ENCODE results near the gene ARHGAP33. TPM values are rescaled to one million over a fixed set of nuclear protein-coding genes. Genes with fewer than 3 reads are reported as not detected.

ARHGAP33 gene
- total and polyA plus RNA-seq, 2 donors (not counting 1 experiment from before 2014, with no cell fraction given) = 0.58 to 2.3 TPM

- H3K36me3 ChIP-seq (ENCODE audit: control insufficient read depth, insufficient read depth, low read length) = peaks cover 21% of the 10 kb centered on the region
- H3K4me3 ChIP-seq (replicated peaks in 1 of 4; ENCODE audit: control extremely low read depth in 1 of 4, insufficient read depth in 1 of 4, low read depth in 3 of 4, low read length in 4 of 4) = no peak overlapping the region
- peak in 1 of 2 donors; percentile 29 for DNase-seq (ENCODE audit: low read depth in 2 of 2)
- no peaks in the 10 kb centered on the region for H3K9me3 ChIP-seq (ENCODE audit: control insufficient read depth, insufficient read depth, low read depth, low read length)
- H3K27me3 ChIP-seq (ENCODE audit: control insufficient read depth, insufficient read depth, low read length) = no peaks in the 10 kb centered on the region
- H3K4me2 ChIP-seq (ENCODE audit: extremely low read depth, insufficient read depth, low read length) = no peak overlapping the region
- H3K9ac ChIP-seq (ENCODE audit: insufficient read depth, low read length) = no peak overlapping the region
- TF ChIP-seq CTCF (conservative IDR thresholded peaks at IDR 0.05 in 1 of 2, IDR thresholded peaks at IDR 0.05 in 1 of 2; ENCODE audit: low read depth in 1 of 2, low read length in 2 of 2) (no peak), EZH2 (IDR thresholded peaks at IDR 0.05; ENCODE audit: low read length, missing control alignments) (no peak)
- no peak overlapping the region for H2AFZ ChIP-seq (ENCODE audit: low read length)
- no peak overlapping the region for H3K27ac ChIP-seq (ENCODE audit: insufficient read depth, low read length)
- H3K79me2 ChIP-seq (ENCODE audit: control insufficient read depth, insufficient read depth, low read length) = peaks cover 21% of the 10 kb centered on the region
- no peaks in the 10 kb centered on the region for H4K20me1 ChIP-seq (ENCODE audit: control insufficient read depth, extremely low read depth, insufficient read depth, low read length)
- peaks cover 13% of the 10 kb centered on the region for H3K4me1 ChIP-seq (ENCODE audit: control insufficient read depth, extremely low read depth, insufficient read depth, low read length)
Measured at GRCh38 chr19:35752746-35753350, 22.5 kb upstream of the ARHGAP33 start.

GRCh38 chr19:35753634-35754369 lies 21.6 kb upstream of the ARHGAP33 start:
- H3K79me2 ChIP-seq (ENCODE audit: control insufficient read depth, insufficient read depth, low read length) = peaks cover 20% of the 10 kb centered on the region
- TF ChIP-seq CTCF (conservative IDR thresholded peaks at IDR 0.05 in 1 of 2, IDR thresholded peaks at IDR 0.05 in 1 of 2; ENCODE audit: low read depth in 1 of 2, low read length in 2 of 2) = no peak
- no peak for TF ChIP-seq EZH2 (IDR thresholded peaks at IDR 0.05; ENCODE audit: low read length, missing control alignments)
- no peak overlapping the region for H3K4me2 ChIP-seq (ENCODE audit: extremely low read depth, insufficient read depth, low read length)
- no peak overlapping the region for H3K4me3 ChIP-seq (replicated peaks in 1 of 4; ENCODE audit: control extremely low read depth in 1 of 4, insufficient read depth in 1 of 4, low read depth in 3 of 4, low read length in 4 of 4)
- no peaks in the 10 kb centered on the region for H4K20me1 ChIP-seq (ENCODE audit: control insufficient read depth, extremely low read depth, insufficient read depth, low read length)
- peaks cover 21% of the 10 kb centered on the region for H3K36me3 ChIP-seq (ENCODE audit: control insufficient read depth, insufficient read depth, low read length)
- H3K27me3 ChIP-seq (ENCODE audit: control insufficient read depth, insufficient read depth, low read length) = no peaks in the 10 kb centered on the region
- no peaks in the 10 kb centered on the region for H3K9me3 ChIP-seq (ENCODE audit: control insufficient read depth, insufficient read depth, low read depth, low read length)
- peak in 1 of 2 donors; percentile 34 for DNase-seq (ENCODE audit: low read depth in 2 of 2)
- H3K9ac ChIP-seq (ENCODE audit: insufficient read depth, low read length) = no peak overlapping the region
- H3K27ac ChIP-seq (ENCODE audit: insufficient read depth, low read length) = no peak overlapping the region
- H2AFZ ChIP-seq (ENCODE audit: low read length) = no peak overlapping the region
- H3K4me1 ChIP-seq (ENCODE audit: control insufficient read depth, extremely low read depth, insufficient read depth, low read length) = peaks cover 13% of the 10 kb centered on the region

- Histone ChIP-seq H3K4me1 (ENCODE audit: control insufficient read depth, extremely low read depth, insufficient read depth, low read length) (peaks cover 17% of the 10 kb centered on the region), H3K79me2 (ENCODE audit: control insufficient read depth, insufficient read depth, low read length) (peaks cover 24% of the 10 kb centered on the region), H3K9me3 (ENCODE audit: control insufficient read depth, insufficient read depth, low read depth, low read length) (no peaks in the 10 kb centered on the region), H2AFZ (ENCODE audit: low read length) (no peak overlapping the region), H3K27me3 (ENCODE audit: control insufficient read depth, insufficient read depth, low read length) (no peaks in the 10 kb centered on the region), H3K36me3 (ENCODE audit: control insufficient read depth, insufficient read depth, low read length) (peaks cover 23% of the 10 kb centered on the region), H3K4me3 (replicated peaks in 1 of 4; ENCODE audit: control extremely low read depth in 1 of 4, insufficient read depth in 1 of 4, low read depth in 3 of 4, low read length in 4 of 4) (peak overlapping the region in 2 of 4 experiments; percentile 49 to 83), H3K9ac (ENCODE audit: insufficient read depth, low read length) (peak overlapping the region; percentile 94), H4K20me1 (ENCODE audit: control insufficient read depth, extremely low read depth, insufficient read depth, low read length) (no peaks in the 10 kb centered on the region), H3K4me2 (ENCODE audit: extremely low read depth, insufficient read depth, low read length) (no peak overlapping the region), H3K27ac (ENCODE audit: insufficient read depth, low read length) (peak overlapping the region; percentile 99)
- DNase-seq (ENCODE audit: low read depth in 2 of 2) = peak in 1 of 2 donors; percentile 24
- no peak for TF ChIP-seq CTCF (conservative IDR thresholded peaks at IDR 0.05 in 1 of 2, IDR thresholded peaks at IDR 0.05 in 1 of 2; ENCODE audit: low read depth in 1 of 2, low read length in 2 of 2)
- no peak for TF ChIP-seq EZH2 (IDR thresholded peaks at IDR 0.05; ENCODE audit: low read length, missing control alignments)
Measured at GRCh38 chr19:35754370-35755130, 20.8 kb upstream of the ARHGAP33 start.
